ENCODE results near the gene CTAGE9. TPM values are rescaled to one million over a fixed set of nuclear protein-coding genes. Genes with fewer than 3 reads are reported as not detected.

CTAGE9 gene
- total RNA-seq, 4 donors from 2014 or later: not detected

DNA sequence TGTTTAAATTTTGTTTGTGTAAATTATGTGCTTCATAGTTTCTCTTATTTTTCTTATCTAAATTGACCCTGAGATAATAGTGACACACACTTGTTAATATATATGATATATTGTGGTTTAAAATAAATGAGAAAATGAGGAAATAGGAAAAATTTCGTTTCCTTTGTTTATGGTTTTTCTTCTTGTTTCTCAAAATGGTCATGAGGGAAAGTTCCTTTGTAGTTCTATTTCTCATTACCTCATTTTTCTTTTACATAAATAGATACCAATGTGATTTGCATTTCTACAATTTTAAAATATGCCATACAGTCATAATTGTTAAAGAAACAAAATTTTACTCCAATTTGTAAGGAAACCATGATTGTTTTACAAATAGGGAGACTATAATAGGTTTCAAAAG, 18.8 kb downstream of the CTAGE9 start:
- WGBS: 38% methylated on average over 1 of the region's 1 CpG
- intact Hi-C loops (cut with DNase I): loop anchor here (5.0 to 10.0 kb wide), 2 partner anchors 113 to 220 kb away; partner anchors contain the start of gene ENPP1
- TF ChIP-seq EP300 (IDR thresholded peaks at IDR 0.05): no peak
- TF ChIP-seq POLR2A (IDR thresholded peaks at IDR 0.05; ENCODE audit: low read depth): no peak
- TF ChIP-seq POLR2AphosphoS5 (IDR thresholded peaks at IDR 0.05): no peak
- TF ChIP-seq, protein P1, sequence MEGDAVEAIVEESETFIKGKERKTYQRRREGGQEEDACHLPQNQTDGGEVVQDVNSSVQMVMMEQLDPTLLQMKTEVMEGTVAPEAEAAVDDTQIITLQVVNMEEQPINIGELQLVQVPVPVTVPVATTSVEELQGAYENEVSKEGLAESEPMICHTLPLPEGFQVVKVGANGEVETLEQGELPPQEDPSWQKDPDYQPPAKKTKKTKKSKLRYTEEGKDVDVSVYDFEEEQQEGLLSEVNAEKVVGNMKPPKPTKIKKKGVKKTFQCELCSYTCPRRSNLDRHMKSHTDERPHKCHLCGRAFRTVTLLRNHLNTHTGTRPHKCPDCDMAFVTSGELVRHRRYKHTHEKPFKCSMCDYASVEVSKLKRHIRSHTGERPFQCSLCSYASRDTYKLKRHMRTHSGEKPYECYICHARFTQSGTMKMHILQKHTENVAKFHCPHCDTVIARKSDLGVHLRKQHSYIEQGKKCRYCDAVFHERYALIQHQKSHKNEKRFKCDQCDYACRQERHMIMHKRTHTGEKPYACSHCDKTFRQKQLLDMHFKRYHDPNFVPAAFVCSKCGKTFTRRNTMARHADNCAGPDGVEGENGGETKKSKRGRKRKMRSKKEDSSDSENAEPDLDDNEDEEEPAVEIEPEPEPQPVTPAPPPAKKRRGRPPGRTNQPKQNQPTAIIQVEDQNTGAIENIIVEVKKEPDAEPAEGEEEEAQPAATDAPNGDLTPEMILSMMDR (IDR thresholded peaks at IDR 0.05): no peak

DNA sequence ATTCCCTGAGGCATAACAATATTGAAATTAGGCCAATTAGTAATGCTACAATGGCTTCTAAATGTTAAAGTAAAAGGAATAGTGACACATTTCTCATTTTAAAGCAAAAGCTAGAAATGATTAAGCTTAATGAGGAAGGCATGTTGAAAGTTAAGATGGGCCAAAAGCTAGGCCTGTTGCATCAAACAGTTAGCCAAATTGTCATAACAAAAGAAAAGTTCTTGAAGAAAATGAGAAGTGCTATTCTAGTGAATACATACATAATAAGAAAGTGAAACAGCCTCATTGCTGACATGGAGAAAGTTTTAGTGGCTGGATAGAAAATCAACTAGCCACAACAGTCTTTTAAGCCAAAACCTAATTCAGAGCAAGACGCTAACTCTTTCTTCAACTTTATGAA, 22.5 kb downstream of the CTAGE9 start:
- Histone ChIP-seq H3K9me3 (no peaks in the 10 kb centered on the region), H3K36me3 (no peaks in the 10 kb centered on the region), H3K27ac (replicated peaks in 1 of 4) (no peak overlapping the region), H3K4me3 (no peak overlapping the region), H3K4me1 (no peaks in the 10 kb centered on the region), H3K27me3 (no peaks in the 10 kb centered on the region)
- intact Hi-C loops (cut with DNase I): no loop called here
- WGBS: 89% methylated on average over 1 of the region's 1 CpG
- no peak for TF ChIP-seq EP300 (IDR thresholded peaks at IDR 0.05)
- TF ChIP-seq, protein P1 (IDR thresholded peaks at IDR 0.05): no peak
- no peak for TF ChIP-seq POLR2AphosphoS5 (IDR thresholded peaks at IDR 0.05)
- TF ChIP-seq POLR2A (IDR thresholded peaks at IDR 0.05; ENCODE audit: low read depth): no peak
- DNase-seq (ENCODE audit: extremely low spot score): no peak

More for the DNA sequence above, 18.8 kb downstream of the CTAGE9 start:
- Histone ChIP-seq H3K4me3 (no peak overlapping the region), H3K9me3 (no peaks in the 10 kb centered on the region), H3K27ac (replicated peaks in 1 of 4) (no peak overlapping the region), H3K4me1 (no peaks in the 10 kb centered on the region), H3K27me3 (no peaks in the 10 kb centered on the region), H3K36me3 (no peaks in the 10 kb centered on the region)
- DNase-seq (ENCODE audit: extremely low spot score): no peak

DNA sequence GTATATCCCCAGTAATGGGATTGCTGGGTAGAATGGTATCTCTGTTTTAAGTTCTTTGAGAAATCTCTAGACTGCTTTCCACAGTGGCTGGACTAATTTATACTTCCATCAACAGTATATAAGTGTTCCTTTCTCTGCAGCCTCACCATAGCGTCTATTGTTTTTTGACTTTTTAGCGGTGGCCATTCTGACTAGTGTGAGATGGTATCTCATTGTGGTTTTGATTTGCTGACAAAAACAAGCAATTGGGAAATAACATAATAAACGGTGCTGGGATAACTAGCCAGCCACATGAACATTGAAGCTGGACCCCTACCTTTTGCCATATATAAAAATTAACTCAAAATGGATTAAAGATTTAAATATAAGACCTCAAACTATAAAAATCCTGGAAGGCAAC, 23.8 kb downstream of the CTAGE9 start:
- Histone ChIP-seq H3K9me3 (no peaks in the 10 kb centered on the region), H3K27me3 (no peaks in the 10 kb centered on the region), H3K27ac (replicated peaks in 1 of 4) (no peak overlapping the region), H3K36me3 (no peaks in the 10 kb centered on the region), H3K4me3 (no peak overlapping the region), H3K4me1 (no peaks in the 10 kb centered on the region)
- 85% methylated on average over 3 of the region's 3 CpGs for WGBS
- intact Hi-C loops (cut with DNase I): no loop called here
- DNase-seq (ENCODE audit: extremely low spot score): no peak
- TF ChIP-seq POLR2A (IDR thresholded peaks at IDR 0.05; ENCODE audit: low read depth) (no peak), POLR2AphosphoS5 (IDR thresholded peaks at IDR 0.05) (no peak), EP300 (IDR thresholded peaks at IDR 0.05) (no peak)
- TF ChIP-seq, protein P1 (IDR thresholded peaks at IDR 0.05): no peak

DNA sequence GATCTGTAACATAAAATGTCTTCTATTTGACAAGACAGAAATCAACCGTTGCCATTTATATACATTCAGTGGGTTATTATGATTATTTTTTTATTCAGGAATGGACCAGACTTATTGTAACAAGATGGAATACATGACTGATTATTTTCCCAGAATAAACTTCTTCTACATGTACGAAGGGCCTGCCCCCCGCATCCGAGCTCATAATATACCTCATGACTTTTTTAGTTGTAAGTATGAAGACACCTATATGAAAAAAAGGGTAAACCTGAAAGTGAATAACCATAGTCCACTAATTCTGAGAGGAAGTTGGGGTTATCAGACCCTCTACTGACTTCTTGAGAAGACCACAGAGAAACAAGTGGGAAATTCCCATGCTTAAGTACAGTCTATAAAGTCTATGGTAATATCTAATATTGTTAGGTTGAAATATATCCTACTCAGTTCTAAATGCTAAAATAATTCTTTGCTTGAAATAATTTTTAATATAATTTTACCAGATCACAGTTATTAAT, 25.5 kb downstream of the CTAGE9 start:
- no peaks in the 10 kb centered on the region for H3K36me3 ChIP-seq
- 87% methylated on average over 4 of the region's 4 CpGs for WGBS
- no peak for DNase-seq (ENCODE audit: extremely low spot score)
- H3K4me1 ChIP-seq: no peaks in the 10 kb centered on the region
- no peak overlapping the region for H3K4me3 ChIP-seq
- intact Hi-C loops (cut with DNase I): no loop called here
- no peaks in the 10 kb centered on the region for H3K27me3 ChIP-seq
- TF ChIP-seq, protein P1 (IDR thresholded peaks at IDR 0.05): no peak
- TF ChIP-seq POLR2AphosphoS5 (IDR thresholded peaks at IDR 0.05): no peak
- no peak for TF ChIP-seq POLR2A (IDR thresholded peaks at IDR 0.05; ENCODE audit: low read depth)
- no peak for TF ChIP-seq EP300 (IDR thresholded peaks at IDR 0.05)
- H3K27ac ChIP-seq (replicated peaks in 1 of 4): no peak overlapping the region
- no peaks in the 10 kb centered on the region for H3K9me3 ChIP-seq

DNA sequence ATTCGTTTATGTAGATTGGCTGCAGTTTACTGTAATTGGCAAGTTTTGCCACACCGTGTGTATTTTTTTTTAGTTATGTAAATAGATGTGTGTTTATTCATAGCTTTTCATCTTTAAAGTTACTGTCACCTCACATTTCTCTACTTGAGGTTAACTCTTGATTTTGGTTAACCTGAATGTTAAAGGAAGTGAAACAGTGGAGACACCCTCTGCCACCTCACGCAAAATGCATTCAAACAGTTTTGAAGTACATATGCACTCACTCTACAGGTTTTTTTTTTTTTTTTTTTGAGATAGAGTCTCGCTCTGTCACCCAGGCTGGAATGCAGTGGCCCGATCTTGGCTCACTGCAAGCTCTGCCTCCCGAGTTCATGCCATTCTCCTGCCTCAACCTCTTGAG, 27.3 kb downstream of the CTAGE9 start:
- WGBS: 92% methylated on average over 6 of the region's 6 CpGs
- H3K27ac ChIP-seq (replicated peaks in 1 of 4): no peak overlapping the region
- no peaks in the 10 kb centered on the region for H3K36me3 ChIP-seq
- no peak overlapping the region for H3K4me3 ChIP-seq
- intact Hi-C loops (cut with DNase I): no loop called here
- H3K9me3 ChIP-seq: no peaks in the 10 kb centered on the region
- TF ChIP-seq EP300 (IDR thresholded peaks at IDR 0.05): no peak
- no peak for TF ChIP-seq POLR2AphosphoS5 (IDR thresholded peaks at IDR 0.05)
- no peaks in the 10 kb centered on the region for H3K27me3 ChIP-seq
- no peaks in the 10 kb centered on the region for H3K4me1 ChIP-seq
- no peak for DNase-seq (ENCODE audit: extremely low spot score)

Data from esophagus muscularis mucosa (tissue), 4 donors.